ENCODE results near the gene R3HDM1. TPM values are rescaled to one million over a fixed set of nuclear protein-coding genes. Genes with fewer than 3 reads are reported as not detected.
"Not testable (repeated sequence)": the region's sequence is repeated elsewhere in the genome, so short reads cannot be mapped to it uniquely, and the experiment has no call there.

Gene R3HDM1
- total RNA-seq, 1 donor = 12.3 TPM

DNA sequence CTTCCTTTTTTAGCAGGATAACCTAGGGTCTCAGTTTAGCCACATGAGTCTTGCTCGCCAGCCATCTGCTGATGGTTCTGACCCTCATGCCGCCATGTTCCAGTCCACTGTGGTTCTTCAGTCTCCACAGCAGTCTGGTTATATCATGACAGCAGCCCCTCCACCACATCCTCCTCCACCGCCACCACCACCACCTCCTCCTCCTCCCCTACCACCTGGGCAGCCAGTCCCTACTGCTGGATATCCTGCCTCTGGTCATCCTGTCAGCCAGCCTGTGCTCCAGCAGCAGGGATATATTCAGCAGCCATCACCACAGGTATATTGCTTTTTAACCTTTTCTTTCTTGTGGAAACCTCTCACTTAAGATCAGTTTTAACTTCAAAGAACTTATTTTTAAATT lies 120.4 kb downstream of the R3HDM1 start:
- H3K27me3 ChIP-seq (ENCODE audit: insufficient read depth, low read length) = no peaks in the 10 kb centered on the region
- H3K79me2 ChIP-seq (ENCODE audit: insufficient read depth, low read length) = no peaks in the 10 kb centered on the region
- no peak overlapping the region for H3K27ac ChIP-seq (ENCODE audit: low read depth, low read length)
- H2AFZ ChIP-seq (ENCODE audit: low read length) = no peak overlapping the region
- no peak for DNase-seq (ENCODE audit: insufficient read length, low spot score, missing footprints)
- no peaks in the 10 kb centered on the region for H4K20me1 ChIP-seq (ENCODE audit: insufficient read depth, low read length)
- no peak overlapping the region for H3K4me3 ChIP-seq (ENCODE audit: insufficient read depth, low read length)
- TF ChIP-seq, protein P1, sequence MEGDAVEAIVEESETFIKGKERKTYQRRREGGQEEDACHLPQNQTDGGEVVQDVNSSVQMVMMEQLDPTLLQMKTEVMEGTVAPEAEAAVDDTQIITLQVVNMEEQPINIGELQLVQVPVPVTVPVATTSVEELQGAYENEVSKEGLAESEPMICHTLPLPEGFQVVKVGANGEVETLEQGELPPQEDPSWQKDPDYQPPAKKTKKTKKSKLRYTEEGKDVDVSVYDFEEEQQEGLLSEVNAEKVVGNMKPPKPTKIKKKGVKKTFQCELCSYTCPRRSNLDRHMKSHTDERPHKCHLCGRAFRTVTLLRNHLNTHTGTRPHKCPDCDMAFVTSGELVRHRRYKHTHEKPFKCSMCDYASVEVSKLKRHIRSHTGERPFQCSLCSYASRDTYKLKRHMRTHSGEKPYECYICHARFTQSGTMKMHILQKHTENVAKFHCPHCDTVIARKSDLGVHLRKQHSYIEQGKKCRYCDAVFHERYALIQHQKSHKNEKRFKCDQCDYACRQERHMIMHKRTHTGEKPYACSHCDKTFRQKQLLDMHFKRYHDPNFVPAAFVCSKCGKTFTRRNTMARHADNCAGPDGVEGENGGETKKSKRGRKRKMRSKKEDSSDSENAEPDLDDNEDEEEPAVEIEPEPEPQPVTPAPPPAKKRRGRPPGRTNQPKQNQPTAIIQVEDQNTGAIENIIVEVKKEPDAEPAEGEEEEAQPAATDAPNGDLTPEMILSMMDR (IDR thresholded peaks at IDR 0.05; ENCODE audit: extremely low read depth, low read depth, low read length) = no peak
- peaks cover 9% of the 10 kb centered on the region for H3K4me1 ChIP-seq (ENCODE audit: insufficient read depth, low read length)
- no peaks in the 10 kb centered on the region for H3K9me3 ChIP-seq (ENCODE audit: low read depth, low read length)
- H3K4me2 ChIP-seq (ENCODE audit: insufficient read depth, low read length) = no peak overlapping the region
- peaks cover 9% of the 10 kb centered on the region for H3K36me3 ChIP-seq (ENCODE audit: insufficient read depth, low read length)

DNA sequence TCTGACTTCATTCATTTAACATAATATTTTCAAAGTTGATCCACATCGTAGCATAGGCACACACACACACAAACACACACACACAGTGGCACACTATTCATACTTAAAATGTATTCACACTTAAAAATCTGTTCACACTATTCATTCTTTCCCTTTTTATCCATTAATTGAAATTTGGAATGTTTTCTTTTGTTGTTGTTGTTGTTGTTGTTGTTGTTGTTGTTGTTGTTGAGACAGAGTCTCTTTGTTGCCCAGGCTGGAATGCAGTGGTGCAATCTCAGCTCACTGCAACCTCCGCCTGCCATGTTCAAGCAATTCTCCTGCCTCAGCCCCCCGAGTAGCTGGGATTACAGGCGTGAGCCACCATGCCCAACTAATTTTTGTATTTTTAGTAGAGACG lies 123.0 kb downstream of the R3HDM1 start:
- H3K27me3 ChIP-seq (ENCODE audit: insufficient read depth, low read length); H2AFZ ChIP-seq (ENCODE audit: low read length); H3K4me3 ChIP-seq (ENCODE audit: insufficient read depth, low read length); H3K36me3 ChIP-seq (ENCODE audit: insufficient read depth, low read length); H3K4me1 ChIP-seq (ENCODE audit: insufficient read depth, low read length); H3K9me3 ChIP-seq (ENCODE audit: low read depth, low read length); H4K20me1 ChIP-seq (ENCODE audit: insufficient read depth, low read length); H3K79me2 ChIP-seq (ENCODE audit: insufficient read depth, low read length); H3K27ac ChIP-seq (ENCODE audit: low read depth, low read length); H3K4me2 ChIP-seq (ENCODE audit: insufficient read depth, low read length); DNase-seq (ENCODE audit: insufficient read length, low spot score, missing footprints): not testable (repeated sequence)

DNA sequence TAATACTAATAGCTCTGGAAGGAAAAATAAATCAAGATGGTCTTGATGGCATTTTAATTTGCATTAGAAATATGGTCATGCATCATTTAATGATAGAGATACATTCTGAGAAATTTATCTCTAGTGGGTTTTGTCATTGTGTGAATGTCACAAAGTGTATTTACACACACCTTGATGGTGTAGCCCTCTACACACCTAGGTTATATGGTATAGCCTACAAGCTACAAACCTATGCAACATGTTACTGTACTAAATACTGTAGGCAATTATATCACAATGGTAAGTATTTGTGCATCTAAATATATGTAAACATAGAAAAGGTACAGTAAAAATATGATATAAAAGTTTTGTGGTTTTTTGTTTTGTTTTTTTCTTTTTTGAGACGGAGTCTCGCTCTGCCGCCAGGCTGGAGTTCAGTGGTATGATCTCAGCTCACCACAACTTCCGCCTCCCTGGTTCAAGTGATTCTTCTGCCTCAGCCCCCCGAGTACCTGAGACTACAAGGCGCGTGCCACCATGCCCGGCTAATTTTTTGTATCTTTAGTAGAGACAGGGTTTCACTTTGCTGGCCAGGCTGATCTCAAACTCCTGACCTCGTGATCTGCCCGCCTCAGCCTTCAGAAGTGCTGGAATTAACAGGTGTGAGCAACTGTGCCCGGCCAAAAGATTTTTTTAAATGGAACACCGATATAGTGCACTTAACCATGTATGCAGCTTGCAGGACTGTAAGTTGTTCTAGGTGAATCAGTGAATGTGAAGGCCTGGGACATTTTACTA lies 126.7 kb downstream of the R3HDM1 start:
- Histone ChIP-seq H3K27me3 (ENCODE audit: insufficient read depth, low read length) (no peaks in the 10 kb centered on the region), H3K36me3 (ENCODE audit: insufficient read depth, low read length) (peaks cover 6% of the 10 kb centered on the region), H3K79me2 (ENCODE audit: insufficient read depth, low read length) (no peaks in the 10 kb centered on the region), H3K4me2 (ENCODE audit: insufficient read depth, low read length) (no peak overlapping the region), H4K20me1 (ENCODE audit: insufficient read depth, low read length) (no peaks in the 10 kb centered on the region), H2AFZ (ENCODE audit: low read length) (no peak overlapping the region), H3K9me3 (ENCODE audit: low read depth, low read length) (no peaks in the 10 kb centered on the region), H3K4me3 (ENCODE audit: insufficient read depth, low read length) (no peak overlapping the region), H3K27ac (ENCODE audit: low read depth, low read length) (no peak overlapping the region), H3K4me1 (ENCODE audit: insufficient read depth, low read length) (peaks cover 4% of the 10 kb centered on the region)
- DNase-seq (ENCODE audit: insufficient read length, low spot score, missing footprints) = no peak
- TF ChIP-seq, protein P1 (IDR thresholded peaks at IDR 0.05; ENCODE audit: extremely low read depth, low read depth, low read length) = no peak

DNA sequence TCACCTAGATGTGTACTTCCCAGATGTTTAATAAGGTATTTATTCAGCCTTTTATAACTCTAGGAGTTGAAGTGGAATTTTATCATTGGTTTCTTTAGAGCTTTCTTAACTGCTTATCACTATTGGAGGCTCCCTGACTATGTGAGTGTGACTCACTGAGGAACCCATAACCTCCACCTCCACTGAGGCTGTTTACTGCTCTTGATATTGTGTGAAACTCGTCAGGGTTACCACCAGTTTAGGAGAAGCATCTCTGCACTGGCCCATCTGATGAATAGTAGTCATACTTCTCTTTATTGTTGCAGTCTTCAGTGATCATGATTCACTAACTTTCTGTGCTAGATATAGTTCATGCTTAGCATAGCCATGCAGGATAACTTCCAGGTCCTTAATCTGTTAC lies 130.8 kb downstream of the R3HDM1 start:
- Histone ChIP-seq H3K27ac (ENCODE audit: low read depth, low read length) (no peak overlapping the region), H3K9me3 (ENCODE audit: low read depth, low read length) (no peaks in the 10 kb centered on the region), H3K36me3 (ENCODE audit: insufficient read depth, low read length) (peaks cover 6% of the 10 kb centered on the region), H3K4me2 (ENCODE audit: insufficient read depth, low read length) (no peak overlapping the region), H4K20me1 (ENCODE audit: insufficient read depth, low read length) (no peaks in the 10 kb centered on the region), H3K4me3 (ENCODE audit: insufficient read depth, low read length) (no peak overlapping the region), H3K27me3 (ENCODE audit: insufficient read depth, low read length) (no peaks in the 10 kb centered on the region), H3K4me1 (ENCODE audit: insufficient read depth, low read length) (peaks cover 15% of the 10 kb centered on the region), H3K79me2 (ENCODE audit: insufficient read depth, low read length) (no peaks in the 10 kb centered on the region), H2AFZ (ENCODE audit: low read length) (no peak overlapping the region)
- TF ChIP-seq, protein P1 (IDR thresholded peaks at IDR 0.05; ENCODE audit: extremely low read depth, low read depth, low read length) = no peak
- DNase-seq (ENCODE audit: insufficient read length, low spot score, missing footprints) = peak; percentile 50

Data from osteoblast (primary cell).